ENCODE measurements around the gene RBL2. TPM values are rescaled to one million over a fixed set of nuclear protein-coding genes. Genes with fewer than 3 reads are reported as not detected.

Gene RBL2
- total RNA-seq, 2 experiments from 2014 or later = 102 TPM

- Mint-ChIP-seq H3K27me3 (no peaks in the 10 kb centered on the region), H3K36me3 (ENCODE audit: low read depth) (peaks cover 98% of the 10 kb centered on the region), H3K9me3 (no peaks in the 10 kb centered on the region), H3K27ac (peak overlapping the region; percentile 61), H3K4me1 (ENCODE audit: low read depth) (peaks cover 81% of the 10 kb centered on the region), H3K4me3 (no peak overlapping the region)
- no peak overlapping the region for H3K27ac ChIP-seq (ENCODE audit: low read depth in 1 of 2, low read length in 2 of 2)
- TF ChIP-seq CTCF (IDR thresholded peaks at IDR 0.05) = no peak
- intact Hi-C loops (cut with DNase I, micrococcal nuclease) = no loop called here
- peaks cover 23% of the 10 kb centered on the region for H3K4me1 ChIP-seq (ENCODE audit: insufficient read depth, low read length)
- DNase-seq = no peak
- H3K4me3 ChIP-seq (ENCODE audit: low read length) = no peak overlapping the region
- ChIA-PET CTCF (interaction anchor here (1.0 to 1.7 kb wide), 3 partner anchors 9 to 39 kb away, joined by 3 to 5 read pairs (median 4); no protein-coding TSS in a partner anchor), POLR2A (interaction anchor here (0.7 to 3.5 kb wide), 4 partner anchors 9 to 59 kb away, joined by 4 to 15 read pairs (median 10); partner anchors contain the start of gene AKTIP)
- no peaks in the 10 kb centered on the region for H3K9me3 ChIP-seq (ENCODE audit: control insufficient read depth in 1 of 2, insufficient read depth in 1 of 2, low read length in 2 of 2)
- no peaks in the 10 kb centered on the region for H3K27me3 ChIP-seq (ENCODE audit: control insufficient read depth in 1 of 2, insufficient read depth in 2 of 2, low read length in 2 of 2)
- no peak for ATAC-seq (ENCODE audit: poor library complexity)
- H3K36me3 ChIP-seq (ENCODE audit: insufficient read depth, low read length) = peaks cover 94% of the 10 kb centered on the region
Observed at GRCh38 chr16:53494636-53495035, 60.4 kb downstream of the RBL2 start.

- peaks cover 80% of the 10 kb centered on the region for H3K4me1 Mint-ChIP-seq (ENCODE audit: low read depth)
- no peak overlapping the region for H3K4me3 Mint-ChIP-seq
- peak in 1 of 14 experiments; percentile 25 for DNase-seq
- no peaks in the 10 kb centered on the region for H3K27me3 ChIP-seq (ENCODE audit: control insufficient read depth in 1 of 2, insufficient read depth in 2 of 2, low read length in 2 of 2)
- CTCF ChIA-PET = interaction anchor here (1.0 to 1.7 kb wide), 3 partner anchors 10 to 39 kb away, joined by 3 to 5 read pairs (median 4); no protein-coding TSS in a partner anchor
- intact Hi-C loops (cut with DNase I, micrococcal nuclease) = no loop called here
- TF ChIP-seq CTCF (IDR thresholded peaks at IDR 0.05) = no peak
- peaks cover 92% of the 10 kb centered on the region for H3K36me3 ChIP-seq (ENCODE audit: insufficient read depth, low read length)
- POLR2A ChIA-PET = interaction anchor here (0.7 to 3.1 kb wide), 4 partner anchors 8 to 60 kb away, joined by 3 to 15 read pairs (median 4); partner anchors contain the start of gene AKTIP
- no peaks in the 10 kb centered on the region for H3K9me3 ChIP-seq (ENCODE audit: control insufficient read depth in 1 of 2, insufficient read depth in 1 of 2, low read length in 2 of 2)
- no peak overlapping the region for H3K4me3 ChIP-seq (ENCODE audit: low read length)
- no peak overlapping the region for H3K27ac ChIP-seq (ENCODE audit: low read depth in 1 of 2, low read length in 2 of 2)
- H3K4me1 ChIP-seq (ENCODE audit: insufficient read depth, low read length) = peaks cover 23% of the 10 kb centered on the region
- H3K27ac Mint-ChIP-seq = peak overlapping the region; percentile 61
- no peaks in the 10 kb centered on the region for H3K27me3 Mint-ChIP-seq
- peaks cover 97% of the 10 kb centered on the region for H3K36me3 Mint-ChIP-seq (ENCODE audit: low read depth)
- H3K9me3 Mint-ChIP-seq = no peaks in the 10 kb centered on the region
- no peak for ATAC-seq (ENCODE audit: poor library complexity)
Observed at GRCh38 chr16:53495325-53495724, 61.1 kb downstream of the RBL2 start.

- ATAC-seq (ENCODE audit: poor library complexity) (no peak), DNase-seq (no peak)
- H3K36me3 Mint-ChIP-seq (ENCODE audit: low read depth) = peaks cover 85% of the 10 kb centered on the region
- Histone ChIP-seq H3K36me3 (ENCODE audit: insufficient read depth, low read length) (peaks cover 60% of the 10 kb centered on the region), H3K9me3 (ENCODE audit: control insufficient read depth in 1 of 2, insufficient read depth in 1 of 2, low read length in 2 of 2) (no peaks in the 10 kb centered on the region), H3K4me3 (ENCODE audit: low read length) (no peak overlapping the region), H3K4me1 (ENCODE audit: insufficient read depth, low read length) (peaks cover 47% of the 10 kb centered on the region), H3K27me3 (ENCODE audit: control insufficient read depth in 1 of 2, insufficient read depth in 2 of 2, low read length in 2 of 2) (no peaks in the 10 kb centered on the region), H3K27ac (ENCODE audit: low read depth in 1 of 2, low read length in 2 of 2) (peak overlapping the region in 1 of 2 donors; percentile 51)
- no peak for TF ChIP-seq CTCF (IDR thresholded peaks at IDR 0.05)
- H3K27ac Mint-ChIP-seq = peak overlapping the region; percentile 56
- H3K27me3 Mint-ChIP-seq = no peaks in the 10 kb centered on the region
- peak overlapping the region; percentile 30 for H3K4me3 Mint-ChIP-seq
- CTCF ChIA-PET = interaction anchor here (0.6 to 1.5 kb wide), 2 partner anchors 19 to 55 kb away, joined by 3 to 8 read pairs; no protein-coding TSS in a partner anchor
- intact Hi-C loops (cut with DNase I, micrococcal nuclease) = loop anchor here in 1 of 2 experiments (2.0 kb wide), 1 partner anchor 16 kb away; no protein-coding TSS in a partner anchor
- peaks cover 78% of the 10 kb centered on the region for H3K4me1 Mint-ChIP-seq (ENCODE audit: low read depth)
- H3K9me3 Mint-ChIP-seq = no peaks in the 10 kb centered on the region
- POLR2A ChIA-PET = interaction anchor here (0.6 to 9.6 kb wide), 8 partner anchors 10 to 63 kb away, joined by 3 to 166 read pairs (median 4); partner anchors contain the start of gene RBL2
Observed at GRCh38 chr16:53498984-53499383, 64.7 kb downstream of the RBL2 start.
